Measurements from ENCODE around the gene LLGL2.

GRCh38 chr17:75571197-75571884 lies 45.8 kb downstream of the LLGL2 start:
- TF ChIP-seq CTCF (IDR thresholded peaks at IDR 0.05) = no peak
- no peak for TF ChIP-seq POLR2A (IDR thresholded peaks at IDR 0.05)
- no peak for TF ChIP-seq POLR2AphosphoS5 (IDR thresholded peaks at IDR 0.05)
